NB4 (cell line): ENCODE measurements around the gene RELB.

Source experiments
- POLR2A ChIP-seq: IDR thresholded peaks from 2 replicates; pipeline ENCODE4 v1.6.1; 2011; ENCODE audit warnings: mild to moderate bottlenecking; ENCODE audit not compliant: insufficient read length; ENCODE audit errors: extremely low read depth
- TF ChIP-seq, protein P1 (sequence below): IDR thresholded peaks from one replicate; pipeline ENCODE4 v1.5.1; 2012; ENCODE audit warnings: low read depth, low read length

DNA sequence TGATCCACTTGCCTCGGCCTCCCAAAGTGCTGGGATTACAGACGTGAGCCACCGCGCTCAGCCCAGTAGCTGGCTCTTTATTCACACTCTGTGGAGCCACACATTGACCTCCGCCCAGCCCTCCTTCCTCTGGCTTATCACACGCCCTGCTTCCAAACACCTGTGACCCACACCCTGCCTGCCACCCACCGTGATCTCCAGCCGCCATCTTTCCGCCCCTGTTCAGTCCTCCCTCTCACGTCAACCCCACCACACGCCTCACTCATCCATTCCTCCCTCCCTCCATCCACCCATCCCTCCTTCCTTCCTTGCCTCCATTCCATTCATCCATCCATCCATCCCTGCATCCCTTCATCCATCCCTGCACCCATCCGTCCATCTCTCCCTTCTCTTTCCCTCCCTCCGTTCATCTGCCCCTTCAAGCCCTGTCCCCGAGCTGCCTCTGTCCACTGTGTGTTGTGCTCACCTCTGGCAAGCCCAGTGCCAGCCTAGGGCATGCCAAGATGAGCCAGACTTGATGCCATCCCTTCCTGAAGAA, 57.4 kb downstream of the RELB start:
- TF ChIP-seq, protein P1, sequence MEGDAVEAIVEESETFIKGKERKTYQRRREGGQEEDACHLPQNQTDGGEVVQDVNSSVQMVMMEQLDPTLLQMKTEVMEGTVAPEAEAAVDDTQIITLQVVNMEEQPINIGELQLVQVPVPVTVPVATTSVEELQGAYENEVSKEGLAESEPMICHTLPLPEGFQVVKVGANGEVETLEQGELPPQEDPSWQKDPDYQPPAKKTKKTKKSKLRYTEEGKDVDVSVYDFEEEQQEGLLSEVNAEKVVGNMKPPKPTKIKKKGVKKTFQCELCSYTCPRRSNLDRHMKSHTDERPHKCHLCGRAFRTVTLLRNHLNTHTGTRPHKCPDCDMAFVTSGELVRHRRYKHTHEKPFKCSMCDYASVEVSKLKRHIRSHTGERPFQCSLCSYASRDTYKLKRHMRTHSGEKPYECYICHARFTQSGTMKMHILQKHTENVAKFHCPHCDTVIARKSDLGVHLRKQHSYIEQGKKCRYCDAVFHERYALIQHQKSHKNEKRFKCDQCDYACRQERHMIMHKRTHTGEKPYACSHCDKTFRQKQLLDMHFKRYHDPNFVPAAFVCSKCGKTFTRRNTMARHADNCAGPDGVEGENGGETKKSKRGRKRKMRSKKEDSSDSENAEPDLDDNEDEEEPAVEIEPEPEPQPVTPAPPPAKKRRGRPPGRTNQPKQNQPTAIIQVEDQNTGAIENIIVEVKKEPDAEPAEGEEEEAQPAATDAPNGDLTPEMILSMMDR: no peak
- TF ChIP-seq POLR2A: no peak
